Body of pancreas (tissue), 4 donors: ENCODE results near the gene HDDC3. TPM values are rescaled to one million over a fixed set of nuclear protein-coding genes. Genes with fewer than 3 reads are reported as not detected.

ENCODE experiments used
- ATAC-seq: fragments of 150-250 bp; one replicate; pipeline ENCODE4 v1.9.1; 2016
- DNase-seq, 4 donors: peaks; one replicate each; pipeline ENCODE4 v3.0.0-alpha.2; 2019
- H3K27ac ChIP-seq, 4 donors: fragments of 200-600 bp; sonication (generic); 1 replicate in 3 of 4; 2 replicates in 1 of 4; pipeline versions ENCODE4 v1.5.1 to v1.6.1; 2016 to 2019; ENCODE audit warnings: mild to moderate bottlenecking in 1 of 4, mixed read lengths in 1 of 4, moderate library complexity in 1 of 4
- H3K27me3 ChIP-seq, 2 donors: fragments of 200-600 bp; sonication (generic); one replicate each; pipeline ENCODE4 v1.6.0; 2016; ENCODE audit warnings: mild to moderate bottlenecking in 1 of 2
- H3K36me3 ChIP-seq, 2 donors: fragments of 200-600 bp; sonication (generic); replicated peaks in 1 of 2; 2 replicates each; pipeline ENCODE4 v1.5.1; 2016; ENCODE audit warnings: low read depth in 2 of 2; ENCODE audit not compliant: insufficient read depth in 1 of 2
- H3K4me1 ChIP-seq: fragments of 200-600 bp; sonication (generic); one replicate; pipeline ENCODE4 v1.6.0; 2016
- H3K4me3 ChIP-seq, 2 donors: fragments of 200-600 bp; sonication (generic); 1 replicate in 1 of 2; 2 replicates in 1 of 2; pipeline ENCODE4 v1.5.1; 2016 to 2019
- H3K9me3 ChIP-seq, 3 donors: fragments of 200-600 bp; sonication (generic); 1 replicate in 2 of 3; 2 replicates in 1 of 3; pipeline ENCODE4 v1.5.1; 2016
- CTCF ChIP-seq, 7 experiments: fragments of 450-650 bp in 4 of 7; fragments of 200-600 bp in 3 of 7; sonication (generic) in 3 of 7; IDR thresholded peaks; one replicate each; pipeline ENCODE4 v1.5.1; 2016 to 2019; ENCODE audit warnings: antibody characterized with exemption in 7 of 7
- POLR2A ChIP-seq, 3 donors: fragments of 450-650 bp; IDR thresholded peaks; one replicate each; pipeline ENCODE4 v1.6.1; 2016; ENCODE audit warnings: antibody characterized with exemption in 3 of 3, mild to moderate bottlenecking in 2 of 3
- WGBS, 2 donors: methylation state at CpG; one replicate each; pipeline ENCODE4 v1.1.5; 2017; 5-methylcytosine and 5-hydroxymethylcytosine counted together
- intact Hi-C: fragments of 100-400 bp; cut with DNase I; formaldehyde crosslinking; loops from one replicate; pipeline ENCODE4 v1.15.1; 2023
- total RNA-seq, 2 donors: library from RNA; depleted of rRNA; stranded (reverse); fragments of >200 nt; gene quantifications; one replicate each; pipeline ENCODE4 v1.1.0, GENCODE V29; 2016

Gene HDDC3
- total RNA-seq, 2 donors from 2014 or later, result 13.8 to 14.5 TPM

- Histone ChIP-seq H3K27me3 (no peaks in the 10 kb centered on the region), H3K4me1 (peaks cover 18% of the 10 kb centered on the region), H3K36me3 (peaks cover 12 to 25% of the 10 kb centered on the region in 2 donors), H3K9me3 (no peaks in the 10 kb centered on the region), H3K27ac (no peak overlapping the region), H3K4me3 (no peak overlapping the region)
- WGBS, 2 donors, result 78 to 100% methylated on average over 3 to 7 of the region's 7 CpGs
- intact Hi-C loops, result no loop called here
- DNase-seq (no peak), ATAC-seq (no peak)
- no peak for TF ChIP-seq POLR2A (IDR thresholded peaks at IDR 0.05)
Observed at GRCh38 chr15:90939756-90940155, 7.4 kb upstream of the HDDC3 start.

- 81 to 83% methylated on average over 5 of the region's 5 CpGs for WGBS, 2 donors
- peaks cover 11 to 18% of the 10 kb centered on the region in 2 donors for H3K36me3 ChIP-seq
- TF ChIP-seq POLR2A (IDR thresholded peaks at IDR 0.05), result no peak
- no peak for TF ChIP-seq CTCF (IDR thresholded peaks at IDR 0.05)
Observed at GRCh38 chr15:90938261-90938660, 5.9 kb upstream of the HDDC3 start.

GRCh38 chr15:90936823-90937222 is 4.5 kb upstream of the HDDC3 start:
- WGBS, 2 donors, result 45 to 54% methylated on average over 1 of the region's 1 CpG
- peaks cover 11 to 18% of the 10 kb centered on the region in 2 donors for H3K36me3 ChIP-seq
- no peak overlapping the region for H3K4me3 ChIP-seq
- ATAC-seq (no peak), DNase-seq (no peak)
- intact Hi-C loops, result no loop called here
- no peaks in the 10 kb centered on the region for H3K27me3 ChIP-seq
- no peak overlapping the region for H3K27ac ChIP-seq
- H3K9me3 ChIP-seq, result no peaks in the 10 kb centered on the region
- TF ChIP-seq POLR2A (IDR thresholded peaks at IDR 0.05) (no peak), CTCF (IDR thresholded peaks at IDR 0.05) (no peak)
- peaks cover 35% of the 10 kb centered on the region for H3K4me1 ChIP-seq

More at GRCh38 chr15:90938261-90938660, 5.9 kb upstream of the HDDC3 start:
- no peak overlapping the region for H3K27ac ChIP-seq
- intact Hi-C loops, result no loop called here
- no peaks in the 10 kb centered on the region for H3K9me3 ChIP-seq
- ATAC-seq (no peak), DNase-seq (no peak)
- no peak overlapping the region for H3K4me3 ChIP-seq
- H3K4me1 ChIP-seq, result peaks cover 29% of the 10 kb centered on the region
- H3K27me3 ChIP-seq, result no peaks in the 10 kb centered on the region

GRCh38 chr15:90934949-90935751 is 2.8 kb upstream of the HDDC3 start, which contains the start of gene UNC45A:
Gene UNC45A, plus strand, starts transcription at chr15:90935285. Its CDS starts 40 bp downstream, at chr15:90935325.
- intact Hi-C loops, result no loop called here
- H3K27ac ChIP-seq, result peak within 1 kb of the TSS; percentile 63 to 85 (median 70)

More at GRCh38 chr15:90934949-90935751, 2.8 kb upstream of the HDDC3 start, which contains the start of gene UNC45A:
- WGBS, 2 donors, result 1 to 2% methylated on average over 10 to 58 of the region's 65 CpGs
- H3K27me3 ChIP-seq, result no peaks in the 10 kb centered on the region
- DNase-seq (peak; percentile 95 to 97 (median 96)), ATAC-seq (peak; percentile 82)
- H3K36me3 ChIP-seq, result peaks cover 10% of the 10 kb centered on the region in 2 donors
- peak within 1 kb of the TSS; percentile 55 to 62 for H3K4me3 ChIP-seq
- H3K9me3 ChIP-seq, result no peaks in the 10 kb centered on the region
- peaks cover 51% of the 10 kb centered on the region for H3K4me1 ChIP-seq
- TF ChIP-seq CTCF (IDR thresholded peaks at IDR 0.05) (peak in 1 of 7 experiments; percentile 17), POLR2A (IDR thresholded peaks at IDR 0.05) (peak; percentile 87 to 92 (median 90))
